ENCODE data around the gene WFIKKN2. TPM values are rescaled to one million over a fixed set of nuclear protein-coding genes. Genes with fewer than 3 reads are reported as not detected.

The WFIKKN2 gene
- total and polyA plus RNA-seq, 8 donors: 0.09 to 0.45 (median 0.15) TPM

DNA sequence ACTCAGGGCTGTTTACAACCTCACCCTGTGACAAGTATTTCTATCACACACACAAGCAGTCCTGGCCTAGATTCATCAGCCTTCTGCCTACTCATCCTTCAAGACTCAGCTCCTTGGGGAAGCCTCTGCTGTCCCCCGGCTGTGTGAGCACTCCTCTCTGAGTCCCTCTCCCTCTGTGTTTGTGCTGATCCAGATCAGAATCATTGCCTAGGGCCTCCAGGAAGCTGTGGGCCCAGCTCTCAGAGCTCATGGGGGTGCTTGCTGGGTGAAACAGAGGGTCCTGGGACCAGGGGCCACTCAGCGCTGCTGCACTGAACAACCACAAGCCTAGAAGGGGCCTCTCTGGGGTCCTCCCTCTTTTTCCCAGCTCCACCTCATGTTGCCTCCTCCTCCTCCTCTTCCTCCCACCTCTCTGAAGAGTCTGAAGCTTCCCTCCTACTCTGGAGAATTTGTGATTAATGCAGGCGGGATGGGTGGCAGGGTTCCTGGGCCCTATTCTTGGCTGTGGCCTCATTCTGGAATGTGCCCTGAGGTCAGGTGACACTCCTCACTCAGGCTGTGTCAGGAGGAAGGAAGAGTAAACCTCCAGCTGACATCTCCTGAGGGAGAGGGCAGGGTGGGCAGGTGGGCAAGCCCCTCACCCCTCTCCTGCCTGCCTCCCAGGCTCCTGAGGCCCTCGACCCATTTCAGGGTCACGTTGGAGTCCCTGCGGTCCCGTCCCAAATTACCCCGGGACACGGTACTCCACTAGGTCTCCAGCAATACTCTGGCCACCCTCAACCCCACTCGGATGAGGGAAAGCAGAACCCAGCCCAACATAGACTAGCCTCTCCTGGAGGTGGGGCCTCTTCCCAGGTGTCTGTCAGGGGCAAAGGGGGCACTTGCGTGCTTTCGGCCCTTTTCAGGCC is 10.1 kb downstream of the WFIKKN2 start:
- Histone ChIP-seq H3K4me1 (no peaks in the 10 kb centered on the region), H3K9me3 (no peaks in the 10 kb centered on the region), H3K36me3 (no peaks in the 10 kb centered on the region), H3K27ac (no peak overlapping the region), H3K4me3 (no peak overlapping the region), H3K27me3 (no peaks in the 10 kb centered on the region)
- intact Hi-C loops (cut with DNase I): loop anchor here (5.0 to 10.0 kb wide), 4 partner anchors 107 to 301 kb away; partner anchors contain the start of gene SPATA20 (in 1 of the 3)
- TF ChIP-seq, protein P1, sequence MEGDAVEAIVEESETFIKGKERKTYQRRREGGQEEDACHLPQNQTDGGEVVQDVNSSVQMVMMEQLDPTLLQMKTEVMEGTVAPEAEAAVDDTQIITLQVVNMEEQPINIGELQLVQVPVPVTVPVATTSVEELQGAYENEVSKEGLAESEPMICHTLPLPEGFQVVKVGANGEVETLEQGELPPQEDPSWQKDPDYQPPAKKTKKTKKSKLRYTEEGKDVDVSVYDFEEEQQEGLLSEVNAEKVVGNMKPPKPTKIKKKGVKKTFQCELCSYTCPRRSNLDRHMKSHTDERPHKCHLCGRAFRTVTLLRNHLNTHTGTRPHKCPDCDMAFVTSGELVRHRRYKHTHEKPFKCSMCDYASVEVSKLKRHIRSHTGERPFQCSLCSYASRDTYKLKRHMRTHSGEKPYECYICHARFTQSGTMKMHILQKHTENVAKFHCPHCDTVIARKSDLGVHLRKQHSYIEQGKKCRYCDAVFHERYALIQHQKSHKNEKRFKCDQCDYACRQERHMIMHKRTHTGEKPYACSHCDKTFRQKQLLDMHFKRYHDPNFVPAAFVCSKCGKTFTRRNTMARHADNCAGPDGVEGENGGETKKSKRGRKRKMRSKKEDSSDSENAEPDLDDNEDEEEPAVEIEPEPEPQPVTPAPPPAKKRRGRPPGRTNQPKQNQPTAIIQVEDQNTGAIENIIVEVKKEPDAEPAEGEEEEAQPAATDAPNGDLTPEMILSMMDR (IDR thresholded peaks at IDR 0.05): no peak
- DNase-seq: no peak
- FAIRE-seq: no peak
- WGBS, 2 donors: 79 to 83% methylated on average over 12 of the region's 12 CpGs
- no peak for ATAC-seq

- TF ChIP-seq, protein P1 (IDR thresholded peaks at IDR 0.05): no peak
- H3K4me3 ChIP-seq: no peak overlapping the region
- no peaks in the 10 kb centered on the region for H3K27me3 ChIP-seq
- H3K36me3 ChIP-seq: no peaks in the 10 kb centered on the region
- DNase-seq (no peak), ATAC-seq (no peak), FAIRE-seq (no peak)
- intact Hi-C loops (cut with DNase I): loop anchor here (5.0 to 10.0 kb wide), 4 partner anchors 105 to 303 kb away; partner anchors contain the start of gene SPATA20 (in 1 of the 3)
- no peaks in the 10 kb centered on the region for H3K9me3 ChIP-seq
- no peak overlapping the region for H3K27ac ChIP-seq
- no peaks in the 10 kb centered on the region for H3K4me1 ChIP-seq
- 97 to 98% methylated on average over 4 of the region's 4 CpGs for WGBS, 2 donors
These were observed 12.2 kb downstream of the WFIKKN2 start for GRCh38 chr17:50847566-50847965.

- peaks cover 1 to 4% (median 4%) of the 10 kb centered on the region in 3 donors for H3K4me1 ChIP-seq
- intact Hi-C loops (cut with DNase I): loop anchor here (5.0 to 10.0 kb wide), 4 partner anchors 104 to 303 kb away; partner anchors contain the start of gene SPATA20 (in 1 of the 3)
- FAIRE-seq: no peak
These were observed 12.7 kb downstream of the WFIKKN2 start for GRCh38 chr17:50848039-50848438.

DNA sequence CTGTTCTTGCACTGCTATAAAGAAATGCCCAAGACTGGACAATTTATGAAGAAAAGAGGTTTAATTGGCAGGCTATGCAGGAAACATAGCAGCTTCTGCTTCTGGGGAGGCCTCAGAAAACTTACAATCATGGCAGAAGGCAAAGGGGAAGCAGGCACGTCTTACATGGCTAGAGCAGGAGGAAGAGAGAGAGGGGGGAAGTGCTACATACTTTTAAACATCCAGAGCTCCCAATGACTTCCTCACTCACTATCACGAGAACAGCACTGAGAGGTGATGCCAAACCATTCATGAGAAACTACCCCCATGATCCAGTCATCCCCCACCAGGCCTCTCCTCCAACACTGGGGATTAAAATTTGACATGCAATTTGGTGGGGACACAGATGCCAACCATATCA is 13.3 kb downstream of the WFIKKN2 start:
- Histone ChIP-seq H3K36me3 (no peaks in the 10 kb centered on the region), H3K27me3 (no peaks in the 10 kb centered on the region), H3K4me1 (peaks cover 4 to 10% (median 8%) of the 10 kb centered on the region in 3 donors), H3K27ac (no peak overlapping the region), H3K9me3 (no peaks in the 10 kb centered on the region), H3K4me3 (no peak overlapping the region)
- no peak for DNase-seq
- no peak for FAIRE-seq
- intact Hi-C loops (cut with DNase I): loop anchor here (5.0 to 10.0 kb wide), 4 partner anchors 104 to 304 kb away; partner anchors contain the start of gene SPATA20 (in 1 of the 3)
- ATAC-seq: no peak
- WGBS, 2 donors: 73 to 84% methylated on average over 2 of the region's 2 CpGs
- TF ChIP-seq, protein P1 (IDR thresholded peaks at IDR 0.05): no peak

More at GRCh38 chr17:50848039-50848438, 12.7 kb downstream of the WFIKKN2 start:
- WGBS, 2 donors: 73 to 83% methylated on average over 3 of the region's 3 CpGs
- TF ChIP-seq, protein P1 (IDR thresholded peaks at IDR 0.05): no peak
- ATAC-seq (no peak), DNase-seq (no peak)
- Histone ChIP-seq H3K27me3 (no peaks in the 10 kb centered on the region), H3K27ac (no peak overlapping the region), H3K9me3 (no peaks in the 10 kb centered on the region), H3K36me3 (no peaks in the 10 kb centered on the region), H3K4me3 (no peak overlapping the region)
